ENCODE results near the gene AFF3.

The AFF3 gene

DNA sequence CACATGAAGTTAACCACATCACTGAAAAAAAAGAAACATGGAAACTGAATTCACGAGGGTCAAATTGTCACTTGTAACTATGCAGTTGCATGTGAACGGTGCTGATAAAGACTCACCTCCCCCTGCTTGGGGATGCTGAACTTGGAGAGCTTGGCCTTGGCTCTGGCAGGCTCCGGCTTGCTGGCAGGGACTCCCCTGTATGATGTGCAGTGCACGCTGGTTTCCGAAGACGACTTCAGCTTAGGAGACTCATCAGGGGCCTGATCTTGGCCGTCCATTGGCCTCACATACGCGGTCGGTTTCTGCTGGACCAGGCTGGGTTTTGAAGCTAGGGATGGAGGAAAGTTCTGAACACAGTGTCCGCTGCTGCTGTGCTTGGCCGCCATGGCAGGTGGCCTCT is 135.9 kb downstream of the AFF3 start:
- no peak for DNase-seq (ENCODE audit: low read depth)

DNA sequence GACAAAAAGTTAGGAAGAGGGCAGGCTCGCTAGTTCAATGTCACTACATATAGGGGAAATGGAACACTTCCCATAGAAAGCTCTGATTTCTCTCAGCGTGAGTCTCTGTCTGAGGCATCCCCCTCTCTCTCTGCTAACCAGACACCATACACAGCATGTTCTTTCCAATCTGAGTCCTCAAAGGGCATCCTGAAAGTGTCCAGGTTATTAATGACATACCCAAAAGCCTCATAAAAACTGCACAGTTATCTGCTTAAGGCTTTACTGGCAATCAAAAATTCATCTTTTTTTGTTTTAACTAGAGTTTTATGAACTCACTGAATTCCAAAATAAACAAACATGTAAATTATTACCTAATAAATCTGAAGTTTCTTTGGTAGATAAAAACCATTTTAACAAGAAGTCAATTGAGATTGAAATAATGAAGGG is 137.4 kb downstream of the AFF3 start:
- no peak for DNase-seq (ENCODE audit: low read depth)

DNA sequence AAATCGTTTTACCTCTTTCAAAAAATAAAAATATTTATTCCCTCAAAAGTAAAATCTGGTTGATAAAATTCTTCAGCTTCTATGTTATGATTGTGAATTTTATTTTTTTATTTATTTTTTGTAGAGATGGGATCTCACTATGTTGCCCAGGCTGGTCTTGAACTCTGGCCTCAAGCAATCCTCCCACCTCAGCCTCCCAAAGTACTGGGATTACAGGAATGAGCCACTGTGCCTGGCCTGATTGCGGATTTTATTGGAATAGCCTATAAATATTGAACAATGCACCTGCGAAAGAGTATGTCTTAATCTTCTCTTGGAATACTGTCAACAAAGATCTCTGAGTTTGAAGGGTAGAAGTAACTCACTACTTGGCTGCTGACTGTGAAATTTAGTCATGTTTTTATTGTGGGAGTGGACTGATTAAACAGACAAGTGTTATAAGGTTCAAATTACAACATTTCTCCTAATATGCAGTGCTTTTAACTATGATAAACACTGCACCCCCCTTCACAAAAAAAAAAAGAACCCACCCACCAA is 138.0 kb downstream of the AFF3 start:
- DNase-seq (ENCODE audit: low read depth) = no peak

DNA sequence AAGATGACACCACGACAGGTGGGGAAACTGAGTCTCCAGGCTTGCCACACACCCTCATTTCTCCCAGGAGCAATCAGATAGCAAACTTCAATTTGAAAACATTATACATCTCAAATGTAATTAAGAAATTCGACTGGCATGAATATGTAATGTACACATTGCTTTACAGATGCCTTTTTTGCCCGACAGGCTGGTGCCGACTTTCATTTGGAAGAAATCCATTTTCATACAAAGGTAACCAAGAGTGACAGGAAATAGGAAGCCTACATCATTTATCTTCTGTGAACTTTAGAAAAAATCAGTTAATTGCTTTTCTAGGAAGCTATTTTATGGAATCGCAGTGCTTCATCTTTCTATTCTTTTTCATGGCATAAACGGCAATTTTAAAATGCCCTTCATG is 140.3 kb downstream of the AFF3 start:
- no peak for DNase-seq (ENCODE audit: low read depth)

DNA sequence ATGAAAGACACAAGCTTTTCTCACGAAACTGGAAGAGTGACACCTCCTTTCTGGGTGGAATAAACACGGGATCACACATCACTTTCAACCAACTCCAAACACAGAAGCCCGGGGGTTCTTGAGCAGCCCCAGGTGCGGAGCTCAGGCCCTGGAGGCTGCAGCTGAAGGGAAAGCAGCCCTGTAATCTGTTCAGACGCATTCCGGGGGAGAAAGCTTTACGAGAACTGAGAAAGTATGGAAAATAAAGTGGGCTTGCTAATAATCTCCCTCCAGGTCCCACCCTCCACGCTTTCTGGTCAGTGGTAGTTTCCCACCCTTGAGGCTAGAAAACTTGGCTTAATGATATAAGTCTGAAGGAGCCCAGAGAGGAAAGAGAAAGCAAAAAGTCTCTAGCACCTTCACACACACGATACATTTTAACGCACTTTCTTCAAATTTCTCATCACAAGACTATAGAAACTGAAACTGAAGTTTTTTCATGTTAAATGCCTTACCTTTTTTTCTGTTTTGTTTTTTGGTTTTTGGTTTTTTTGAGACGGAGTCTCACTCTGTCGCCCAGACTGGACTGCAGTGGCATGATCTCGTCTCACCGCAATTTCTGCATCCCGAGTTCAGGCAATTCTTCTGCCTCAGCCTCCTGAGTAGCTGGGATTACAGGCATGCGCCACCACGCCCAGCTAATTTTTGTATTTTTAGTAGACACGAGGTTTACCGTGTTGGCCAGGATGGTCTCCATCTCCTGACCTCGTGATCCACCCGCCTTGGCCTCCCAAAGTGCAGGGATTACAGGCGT is 141.3 kb downstream of the AFF3 start:
- no peak for DNase-seq (ENCODE audit: low read depth)

DNA sequence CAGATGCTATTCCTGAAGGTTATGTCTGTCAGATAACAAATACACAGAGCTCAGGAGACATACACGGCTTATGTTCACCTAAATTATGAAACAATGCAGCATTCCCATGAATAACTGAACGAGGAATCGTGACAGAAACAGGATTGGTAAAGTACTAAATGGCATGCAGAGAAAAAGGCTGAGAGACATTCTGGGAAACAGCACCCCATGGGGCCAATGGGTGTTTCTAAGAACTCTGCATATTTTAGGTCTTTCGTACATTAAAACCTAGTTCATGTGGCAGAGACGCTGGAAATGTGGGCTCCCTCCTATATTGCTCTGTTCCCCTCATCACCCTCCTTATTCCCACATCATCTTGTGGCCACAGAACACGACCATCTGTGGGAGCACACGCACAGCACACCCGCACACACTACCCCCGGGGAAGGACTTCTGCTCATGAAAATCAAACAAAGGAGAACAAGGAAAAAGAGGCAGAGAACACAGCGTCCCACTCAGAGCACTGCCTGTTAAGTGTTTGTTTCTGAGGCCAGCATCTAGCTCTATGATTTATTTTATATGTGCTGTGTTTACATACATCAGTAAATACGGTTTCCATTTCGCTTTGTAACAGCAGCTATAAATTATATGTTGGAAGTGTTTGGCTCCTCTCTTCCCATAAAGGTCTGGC is 143.6 kb downstream of the AFF3 start:
- no peak for DNase-seq (ENCODE audit: low read depth)

DNA sequence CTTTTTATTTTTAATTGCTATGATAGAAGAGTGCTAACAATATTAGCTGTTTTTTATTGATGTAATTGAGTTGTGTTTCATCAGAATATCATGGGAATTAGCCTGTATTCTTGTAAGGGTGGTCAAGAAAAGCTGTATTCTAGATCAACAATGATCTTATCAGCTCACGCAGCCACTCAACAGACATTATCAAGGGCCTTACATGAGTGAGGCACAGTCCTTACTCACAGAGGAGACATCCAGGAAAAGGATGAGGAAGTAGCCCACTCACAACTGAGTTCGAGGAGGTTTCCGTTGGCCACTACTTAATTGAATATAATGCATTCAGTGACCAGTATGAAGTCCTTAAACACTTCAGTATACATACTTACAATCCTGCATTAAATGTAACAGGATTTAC is 152.5 kb downstream of the AFF3 start:
- no peak for DNase-seq (ENCODE audit: low read depth)

DNA sequence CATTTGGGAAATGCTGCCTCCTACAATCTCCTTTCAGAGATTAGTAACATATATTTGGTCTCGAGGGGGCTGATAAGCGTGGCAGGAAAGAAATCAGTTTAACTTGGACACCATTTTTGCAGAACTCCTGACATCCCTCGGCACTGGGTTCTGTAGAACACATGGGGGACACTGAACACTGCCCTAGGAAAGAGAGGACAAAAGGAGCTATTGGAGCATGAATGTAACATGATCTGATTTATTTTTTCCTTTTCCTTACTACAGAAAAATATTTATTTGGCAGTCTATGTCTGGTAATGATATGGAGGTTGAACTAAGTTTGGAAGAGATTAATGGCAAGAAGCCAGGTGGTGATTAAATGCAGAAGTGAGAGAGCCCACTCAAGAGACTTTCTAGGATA is 153.8 kb downstream of the AFF3 start:
- DNase-seq (ENCODE audit: low read depth) = no peak

DNA sequence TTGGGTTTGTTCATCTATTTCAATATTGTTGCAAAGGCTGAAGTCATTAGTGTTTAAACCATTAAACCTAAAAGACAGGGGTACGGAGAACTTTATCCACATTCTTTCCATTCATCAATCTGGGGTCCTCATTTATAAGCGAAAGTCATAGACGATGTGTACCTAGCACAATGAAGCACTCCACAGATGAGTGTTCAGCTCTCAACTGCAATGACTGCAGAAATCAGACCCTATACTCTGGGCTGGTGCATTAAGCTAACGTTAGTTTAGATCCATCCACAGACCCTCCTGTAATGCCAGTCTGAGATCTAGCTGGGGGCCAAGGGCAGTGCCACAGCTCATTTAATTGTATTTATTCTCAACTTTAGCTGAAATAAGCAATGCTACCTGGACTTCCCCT is 155.2 kb downstream of the AFF3 start:
- no peak for DNase-seq (ENCODE audit: low read depth)

DNA sequence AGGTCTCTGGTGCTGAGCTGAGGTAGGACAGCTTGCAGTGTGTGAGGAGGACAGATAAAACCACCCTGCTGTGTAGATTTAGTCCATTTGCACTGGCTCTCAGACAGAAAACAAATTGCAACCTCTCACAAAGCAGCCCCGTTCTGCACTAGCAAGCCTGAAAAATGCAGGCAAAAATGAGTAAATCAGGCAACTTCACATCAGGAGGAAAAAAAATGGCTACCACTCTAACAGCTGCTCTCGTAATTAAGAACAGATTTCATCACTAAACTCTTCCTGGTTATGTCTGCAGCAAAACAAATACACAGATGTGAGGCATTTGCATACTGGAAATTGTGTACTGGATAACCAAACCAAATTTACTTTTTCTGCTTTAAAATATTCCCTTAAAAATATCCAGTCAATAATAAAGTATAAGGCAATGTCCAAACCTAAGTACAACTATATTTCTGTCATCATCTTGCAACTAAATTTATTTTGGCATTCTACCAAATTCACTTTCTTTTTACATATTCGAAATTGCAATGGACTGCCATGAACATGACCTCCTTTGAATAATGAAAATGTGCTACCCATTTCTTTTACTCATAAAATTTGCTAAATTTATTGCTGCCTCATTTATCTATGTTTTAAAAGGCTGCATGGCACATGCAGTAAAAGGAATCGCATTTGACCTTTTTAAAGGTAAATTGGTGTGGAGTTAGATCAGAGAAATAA is 157.4 kb downstream of the AFF3 start:
- DNase-seq (ENCODE audit: low read depth) = no peak

DNA sequence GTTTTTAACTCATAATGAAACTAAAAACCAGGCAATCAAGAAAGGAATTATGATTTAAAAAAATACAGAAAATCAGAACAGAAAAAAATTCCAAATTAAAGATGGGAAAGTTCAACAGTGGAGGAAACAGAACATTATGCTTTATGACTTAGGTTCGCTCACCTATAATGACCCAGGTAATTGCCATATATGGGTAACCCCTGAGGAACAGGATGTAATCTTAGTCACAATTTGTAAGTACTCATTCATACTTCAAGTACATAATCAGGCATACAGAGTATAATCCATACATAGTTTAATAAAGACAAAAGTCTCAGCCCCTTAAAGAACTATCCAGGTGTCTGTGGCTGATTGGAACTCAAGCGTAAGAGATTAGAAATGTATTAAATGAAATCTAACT is 159.6 kb downstream of the AFF3 start:
- DNase-seq (ENCODE audit: low read depth) = no peak

DNA sequence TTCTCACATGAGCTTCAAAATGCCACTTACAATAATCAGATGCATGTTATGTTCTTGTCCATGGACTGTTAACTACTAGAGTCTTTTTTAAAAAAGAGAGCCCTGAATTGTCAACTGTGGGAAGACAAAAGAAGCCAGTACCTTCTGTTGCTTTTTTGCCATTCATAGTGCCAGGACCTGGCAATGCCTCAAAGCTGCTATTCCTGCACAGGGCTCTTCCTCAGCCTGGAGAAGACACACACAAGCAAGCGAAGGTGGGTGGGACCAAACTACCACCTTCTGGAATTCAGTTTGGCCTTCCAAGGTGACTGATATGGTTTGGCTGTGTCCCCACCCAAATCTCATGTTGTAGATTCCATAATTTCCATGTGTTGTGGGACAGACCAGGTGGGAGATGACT is 160.6 kb downstream of the AFF3 start:
- no peak for DNase-seq (ENCODE audit: low read depth)

DNA sequence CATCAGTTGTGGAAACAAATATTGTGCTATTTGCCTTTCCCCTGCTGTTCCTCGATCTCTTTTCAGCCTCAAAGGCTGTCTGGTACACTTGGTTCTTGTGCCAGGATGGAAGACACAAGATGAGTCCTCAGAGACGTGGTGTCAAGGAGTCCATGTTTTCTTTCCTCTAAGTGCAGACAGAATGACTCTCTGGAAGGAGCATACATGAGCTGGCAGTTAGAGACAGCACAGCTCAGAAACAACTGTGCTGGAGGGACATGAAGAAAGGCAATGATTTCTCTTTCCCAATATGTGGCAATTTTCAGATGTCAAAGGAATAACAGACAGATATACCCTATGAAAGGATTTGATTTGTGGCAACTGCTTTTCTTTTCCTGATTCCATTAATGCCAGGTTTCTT is 162.2 kb downstream of the AFF3 start:
- DNase-seq (ENCODE audit: low read depth) = no peak

DNA sequence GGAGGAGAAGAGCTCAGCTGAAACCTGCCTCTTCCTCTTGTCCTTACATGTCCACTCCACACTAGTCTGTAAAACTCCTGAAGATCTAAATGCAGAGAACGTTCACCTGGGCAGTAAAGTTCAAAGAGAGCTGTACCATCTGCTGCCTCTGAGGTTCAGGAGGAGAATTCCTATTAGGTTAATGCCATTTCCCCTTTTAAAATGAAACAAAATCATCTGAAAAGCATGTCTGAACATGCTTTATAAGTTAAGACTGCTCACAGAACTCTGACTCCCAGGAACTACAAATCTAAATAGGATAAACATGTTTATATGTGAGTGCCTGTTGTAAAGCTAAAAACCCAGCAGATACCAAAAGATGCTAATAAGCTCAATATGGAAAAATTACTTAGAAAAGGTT is 164.4 kb downstream of the AFF3 start:
- no peak for DNase-seq (ENCODE audit: low read depth)

DNA sequence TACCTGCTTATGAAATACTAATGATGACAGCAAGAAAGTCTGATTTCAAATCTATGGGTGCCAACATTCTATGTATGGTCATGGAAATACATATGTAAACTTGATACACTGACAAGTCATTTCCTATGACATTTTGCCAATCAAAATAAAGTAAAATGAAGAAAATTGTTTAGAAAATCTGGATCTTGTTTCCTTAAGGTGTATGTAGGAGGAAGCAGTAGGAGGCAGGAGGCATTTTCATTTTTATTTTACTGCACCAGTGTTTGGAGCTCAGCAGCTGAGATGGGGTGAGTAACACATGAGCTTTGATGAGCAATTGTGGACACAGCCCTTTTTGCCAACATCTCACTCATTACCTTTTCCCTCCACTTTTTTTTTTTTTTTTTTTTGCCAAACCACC is 167.0 kb downstream of the AFF3 start:
- DNase-seq (ENCODE audit: low read depth) = peak; percentile 84

DNA sequence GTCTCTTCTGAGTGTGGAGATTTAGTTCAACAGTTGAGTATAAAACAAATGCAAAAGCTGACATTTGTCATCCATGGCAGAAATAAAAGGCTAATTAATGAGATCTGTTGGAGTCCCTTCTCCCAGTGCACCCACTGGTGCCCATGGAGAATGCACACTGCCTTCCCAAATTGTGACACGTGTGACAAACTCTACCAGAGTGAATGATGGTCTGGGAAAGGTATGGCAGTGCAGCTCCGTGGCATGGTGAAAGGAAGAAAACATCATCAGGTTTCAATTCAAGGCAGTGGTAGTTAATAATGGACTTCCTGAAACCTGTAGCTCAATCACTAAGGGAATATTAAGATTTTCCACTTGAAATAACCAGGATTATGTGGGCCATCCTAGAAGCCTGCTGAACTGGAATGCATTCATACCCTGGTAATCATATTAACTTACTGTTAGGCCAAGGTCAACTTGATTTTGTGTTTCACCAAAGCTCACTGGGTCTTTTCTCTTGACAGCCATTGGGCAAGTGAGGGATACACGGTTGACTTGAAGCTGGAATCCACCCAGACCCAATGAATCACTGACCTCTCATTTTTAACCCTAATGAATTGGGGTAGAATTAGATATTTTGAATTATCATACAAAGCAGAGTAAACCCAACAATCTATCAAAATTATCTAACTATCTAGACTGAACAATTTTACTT is 167.6 kb downstream of the AFF3 start:
- DNase-seq (ENCODE audit: low read depth) = peak; percentile 60

DNA sequence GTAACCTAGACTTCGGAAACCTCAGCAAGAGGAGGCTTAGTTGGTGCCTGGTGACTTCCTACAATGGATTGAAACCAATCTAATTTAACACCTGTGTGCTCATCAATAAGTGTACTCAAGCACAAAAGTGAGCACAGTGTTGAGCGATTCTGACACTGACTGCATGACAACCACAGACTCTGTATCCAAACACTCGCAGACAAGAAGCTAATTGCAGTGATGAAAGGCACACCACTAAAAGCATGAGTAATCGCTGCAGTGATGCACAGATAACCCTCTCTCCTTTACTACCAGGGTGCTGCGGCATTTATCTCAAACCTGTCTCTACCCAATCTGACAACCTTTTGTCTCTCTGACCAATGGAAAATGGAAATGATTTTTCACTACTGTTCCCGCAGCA is 168.1 kb downstream of the AFF3 start:
- DNase-seq (ENCODE audit: low read depth) = peak; percentile 57

DNA sequence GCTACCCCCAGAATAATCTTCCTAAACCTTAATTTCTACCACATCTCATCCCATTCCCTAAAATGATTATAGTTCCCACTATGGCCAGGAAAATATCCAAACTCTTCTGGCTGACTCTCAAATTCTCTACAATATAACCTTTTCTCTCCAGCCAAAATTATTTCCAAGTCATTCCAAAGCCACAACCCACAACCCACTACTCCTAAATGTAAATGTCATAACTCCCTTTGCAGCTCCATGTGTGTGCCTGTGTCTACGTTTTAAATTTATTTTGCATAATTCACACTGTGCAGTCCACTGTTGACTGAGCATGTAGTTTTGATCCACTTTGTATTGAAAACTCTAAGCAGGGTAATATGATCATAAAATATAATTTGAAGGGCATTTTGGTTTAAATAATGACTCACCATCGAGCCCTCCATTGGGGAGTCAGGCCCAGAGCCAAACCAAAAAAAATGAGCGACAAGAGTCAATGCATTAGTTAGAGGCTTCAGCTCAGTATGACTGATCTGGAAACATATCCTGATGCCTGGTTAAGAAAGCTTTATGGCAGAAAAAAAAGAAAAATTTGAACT is 171.0 kb downstream of the AFF3 start:
- DNase-seq (ENCODE audit: low read depth) = peak; percentile 26

DNA sequence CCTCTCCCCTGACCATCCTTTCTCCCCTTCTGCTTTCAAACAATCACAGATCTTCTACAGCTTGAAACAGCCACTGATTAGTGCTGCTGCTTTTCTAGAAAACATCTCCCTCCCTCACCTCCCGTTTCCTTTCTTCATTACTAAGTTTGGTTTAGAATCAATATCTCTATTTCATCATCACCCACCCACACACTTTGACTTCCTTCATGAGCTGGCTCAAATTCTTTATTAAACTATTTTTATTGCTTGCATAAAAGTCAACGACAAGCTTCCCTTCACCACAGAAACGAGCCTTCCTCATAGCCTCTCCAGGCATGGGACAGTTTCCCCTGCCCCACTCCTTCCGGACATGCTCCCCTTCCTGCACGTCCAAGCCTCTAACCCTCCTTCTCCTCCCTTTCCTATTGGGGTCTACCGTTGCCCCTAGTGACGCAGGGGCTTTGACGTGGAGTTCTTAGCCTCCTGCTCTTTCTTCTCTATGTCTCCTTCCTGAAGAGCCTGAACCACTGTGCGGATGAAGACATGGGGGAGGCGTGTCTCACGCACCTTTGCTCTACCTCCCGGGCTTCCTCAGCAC is 172.0 kb downstream of the AFF3 start:
- peak; percentile 9 for DNase-seq (ENCODE audit: low read depth)

DNA sequence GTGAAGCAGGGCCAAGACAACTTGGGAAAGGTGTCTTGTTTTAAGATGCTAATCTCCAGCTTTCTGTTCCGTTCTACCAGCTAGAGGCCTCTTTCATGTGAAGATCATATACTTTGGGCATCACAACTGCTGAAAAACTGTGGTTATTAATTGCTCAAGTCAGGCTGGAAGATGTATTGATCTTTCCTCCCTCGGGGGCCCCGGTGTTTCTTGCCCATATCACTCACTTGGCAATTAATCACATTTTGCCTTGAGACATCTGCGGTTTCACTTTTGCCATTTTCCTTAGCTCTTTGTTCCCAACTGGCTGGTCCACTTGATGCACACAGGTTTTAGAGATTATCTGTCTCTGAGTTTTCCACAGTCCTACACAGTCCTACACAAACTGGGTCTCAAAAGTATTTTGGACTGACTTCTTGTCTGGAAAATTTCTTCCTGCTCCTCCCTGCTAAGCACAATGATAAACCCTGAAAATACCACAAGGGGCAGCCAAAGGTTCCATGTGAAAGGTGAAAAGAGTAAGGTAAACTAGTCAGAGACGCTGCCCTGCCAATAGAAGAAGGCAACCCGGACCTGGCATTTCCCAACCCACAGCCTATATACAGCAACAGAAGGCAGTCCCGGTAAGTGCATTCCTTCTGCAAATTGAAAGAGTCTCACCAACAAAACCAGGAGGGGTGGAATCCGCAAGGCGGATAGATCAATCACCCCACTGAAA is 181.0 kb downstream of the AFF3 start:
- no peak for DNase-seq (ENCODE audit: low read depth)

DNA sequence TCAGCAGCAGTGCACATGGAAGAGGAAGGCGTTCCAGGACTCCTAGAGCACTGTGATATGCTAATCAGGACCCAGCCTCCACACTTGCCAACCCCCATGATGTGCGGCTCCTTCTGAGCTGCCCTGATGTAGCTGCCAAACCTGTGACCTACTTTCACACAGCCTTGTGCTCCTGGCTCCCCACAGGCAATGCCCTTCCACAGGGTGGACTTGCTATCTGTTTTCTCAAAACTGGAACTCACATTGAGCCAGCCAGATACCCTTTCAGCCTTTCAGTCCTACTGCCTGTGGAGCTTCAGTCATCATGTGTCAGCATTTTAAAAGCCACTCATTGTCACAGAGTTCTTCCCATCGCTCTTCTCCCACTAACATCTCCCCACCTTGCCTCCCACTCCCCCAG is 181.6 kb downstream of the AFF3 start:
- no peak for DNase-seq (ENCODE audit: low read depth)

Measured in ELR (cell line).